HepG2 (cell line): ENCODE results near the gene CPSF6. TPM values are rescaled to one million over a fixed set of nuclear protein-coding genes. Genes with fewer than 3 reads are reported as not detected.
A peak's percentile ranks its signal among the peaks of the same experiment; 100 is the strongest.

Source experiments
- ATF1 ChIP-seq: IDR thresholded peaks from 2 replicates; pipeline ENCODE4 v1.6.1; 2016; ENCODE audit warnings: mild to moderate bottlenecking, control low read depth
- KAT8 ChIP-seq: IDR thresholded peaks from 2 replicates; pipeline ENCODE4 v1.6.1; 2016; ENCODE audit warnings: missing genetic modification reagents, missing compliant biosample characterization
- PHF21A ChIP-seq: sonication (generic); formaldehyde crosslinking; IDR thresholded peaks from 2 replicates; pipeline ENCODE4 v1.5.0; 2020; ENCODE audit warnings: mild to moderate bottlenecking, missing genetic modification reagents
- PRPF4 ChIP-seq: fragments of 200-400 bp; formaldehyde crosslinking; IDR thresholded peaks from 2 replicates; pipeline ENCODE4 v1.6.1; 2016; ENCODE audit warnings: low read length, low read depth; ENCODE audit not compliant: poor library complexity, severe bottlenecking
- RBAK ChIP-seq: sonication (generic); formaldehyde crosslinking; IDR thresholded peaks from 2 replicates; pipeline ENCODE4 v1.5.1; 2020; ENCODE audit warnings: mild to moderate bottlenecking, missing genetic modification reagents
- SALL1 ChIP-seq: sonication (generic); formaldehyde crosslinking; IDR thresholded peaks from 2 replicates; pipeline ENCODE4 v1.8.0; 2022; ENCODE audit warnings: mild to moderate bottlenecking, missing genetic modification reagents
- SSRP1 ChIP-seq: IDR thresholded peaks from 2 replicates; pipeline ENCODE4 v1.6.1; 2016; ENCODE audit warnings: control low read depth
- XRCC5 ChIP-seq: fragments of 200-400 bp; formaldehyde crosslinking; optimal IDR thresholded peaks from 2 replicates; pipeline ENCODE3; 2017; ENCODE audit warnings: mild to moderate bottlenecking, low read length
- ZNF260 ChIP-seq: sonication (generic); formaldehyde crosslinking; IDR thresholded peaks from 2 replicates; pipeline ENCODE4 v1.4.0; 2020; ENCODE audit warnings: missing genetic modification reagents, low read depth, mild to moderate bottlenecking, borderline replicate concordance
- ZNF556 ChIP-seq: sonication (generic); formaldehyde crosslinking; IDR thresholded peaks from 2 replicates; pipeline ENCODE4 v1.4.0; 2020; ENCODE audit warnings: mild to moderate bottlenecking, missing genetic modification reagents, borderline replicate concordance
- ZNF563 ChIP-seq: sonication (generic); formaldehyde crosslinking; IDR thresholded peaks from 2 replicates; pipeline ENCODE4 v1.8.0; 2022; ENCODE audit warnings: mild to moderate bottlenecking, moderate library complexity, missing genetic modification reagents
- ZNF841 ChIP-seq: sonication (generic); formaldehyde crosslinking; IDR thresholded peaks from 2 replicates; pipeline ENCODE4 v1.8.1; 2023; ENCODE audit warnings: missing genetic modification reagents, borderline replicate concordance
- ZNF891 ChIP-seq: sonication (generic); formaldehyde crosslinking; IDR thresholded peaks from 2 replicates; pipeline ENCODE4 v1.5.0; 2020; ENCODE audit warnings: mild to moderate bottlenecking, missing genetic modification reagents
- polyA plus RNA-seq, 8 experiments: library from polyadenylated mRNA; depleted of rRNA in 3 of 8; stranded (reverse) in 7 of 8; unstranded in 1 of 8; fragments of >200 nt; fragmentation: Illumina TruSeq in 4 of 8; extraction: Trizol in 4 of 8; gene quantifications; 2 replicates each; pipeline versions ENCODE4 v1.2.1 to v1.2.3, GENCODE V29; 2011 to 2016; ENCODE audit warnings: low read depth in 4 of 8, missing spikeins in 1 of 8, mixed read lengths in 1 of 8; ENCODE audit not compliant: insufficient read depth in 1 of 8
- total RNA-seq, 5 experiments: library from RNA; depleted of rRNA; stranded (reverse); fragments of >200 nt; fragmentation: Illumina TruSeq; extraction: Trizol; gene quantifications; 2 replicates each; pipeline ENCODE4 v1.2.3, GENCODE V29; 2016; ENCODE audit warnings: low read depth in 1 of 5
- TF ChIP-seq, protein P1 (sequence below): sonication (generic); formaldehyde crosslinking; IDR thresholded peaks from 2 replicates; pipeline ENCODE4 v1.5.1; 2020; ENCODE audit warnings: missing genetic modification reagents, mild to moderate bottlenecking, borderline replicate concordance
- TF ChIP-seq, protein P2 (sequence below): sonication (generic); formaldehyde crosslinking; IDR thresholded peaks from 2 replicates; pipeline ENCODE4 v1.4.0; 2020; ENCODE audit warnings: missing genetic modification reagents

CPSF6 gene
- total and polyA plus RNA-seq, 2 of the 13 experiments (the other 11 are each of a cell fraction or from before 2014, with no cell fraction given): 41.8 to 71.0 TPM

DNA sequence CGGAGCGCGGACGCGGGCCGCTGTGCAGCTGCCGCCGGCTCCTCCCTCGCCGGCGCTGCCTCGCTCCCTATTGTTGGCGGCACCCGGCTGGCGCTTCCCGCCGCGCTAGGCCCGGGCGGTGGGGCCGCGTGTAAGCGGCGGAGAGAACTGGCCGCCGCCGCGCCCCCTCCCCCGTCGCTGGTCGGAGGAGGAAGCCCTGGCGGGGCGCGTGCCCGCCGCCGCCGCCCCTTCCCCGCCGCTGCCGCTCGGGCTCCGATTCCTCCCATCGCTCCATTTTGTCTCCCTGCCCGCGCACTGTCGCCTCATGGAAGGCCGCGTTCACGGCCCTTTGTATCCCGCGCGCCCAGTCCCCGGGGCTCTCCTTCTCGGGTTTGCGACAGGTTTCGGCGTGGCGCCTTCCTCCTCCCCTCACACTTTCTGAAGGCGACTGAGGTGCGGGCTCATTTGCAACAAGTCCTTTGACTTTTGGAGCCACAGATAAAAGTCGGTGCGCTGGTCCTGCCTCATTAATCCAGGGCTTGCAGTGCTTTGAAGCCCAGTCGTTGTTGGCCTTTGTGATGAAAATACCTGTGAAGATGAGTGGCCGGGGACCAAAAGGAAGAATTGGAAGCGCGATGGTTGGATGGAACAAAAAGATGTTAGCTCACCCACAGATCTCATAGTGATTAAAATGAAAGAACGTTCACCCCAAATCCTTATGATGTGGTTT, 707 bp downstream of the CPSF6 start (continued):
- TF ChIP-seq, protein P1, sequence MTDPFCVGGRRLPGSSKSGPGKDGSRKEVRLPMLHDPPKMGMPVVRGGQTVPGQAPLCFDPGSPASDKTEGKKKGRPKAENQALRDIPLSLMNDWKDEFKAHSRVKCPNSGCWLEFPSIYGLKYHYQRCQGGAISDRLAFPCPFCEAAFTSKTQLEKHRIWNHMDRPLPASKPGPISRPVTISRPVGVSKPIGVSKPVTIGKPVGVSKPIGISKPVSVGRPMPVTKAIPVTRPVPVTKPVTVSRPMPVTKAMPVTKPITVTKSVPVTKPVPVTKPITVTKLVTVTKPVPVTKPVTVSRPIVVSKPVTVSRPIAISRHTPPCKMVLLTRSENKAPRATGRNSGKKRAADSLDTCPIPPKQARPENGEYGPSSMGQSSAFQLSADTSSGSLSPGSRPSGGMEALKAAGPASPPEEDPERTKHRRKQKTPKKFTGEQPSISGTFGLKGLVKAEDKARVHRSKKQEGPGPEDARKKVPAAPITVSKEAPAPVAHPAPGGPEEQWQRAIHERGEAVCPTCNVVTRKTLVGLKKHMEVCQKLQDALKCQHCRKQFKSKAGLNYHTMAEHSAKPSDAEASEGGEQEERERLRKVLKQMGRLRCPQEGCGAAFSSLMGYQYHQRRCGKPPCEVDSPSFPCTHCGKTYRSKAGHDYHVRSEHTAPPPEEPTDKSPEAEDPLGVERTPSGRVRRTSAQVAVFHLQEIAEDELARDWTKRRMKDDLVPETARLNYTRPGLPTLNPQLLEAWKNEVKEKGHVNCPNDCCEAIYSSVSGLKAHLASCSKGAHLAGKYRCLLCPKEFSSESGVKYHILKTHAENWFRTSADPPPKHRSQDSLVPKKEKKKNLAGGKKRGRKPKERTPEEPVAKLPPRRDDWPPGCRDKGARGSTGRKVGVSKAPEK (CRISPR knock-in tag): no peak
- TF ChIP-seq XRCC5 (peak; percentile 21), ZNF563 (CRISPR knock-in tag) (no peak), ZNF556 (CRISPR knock-in tag) (0 out of 2 replicates have a peak, but pooled peaks have one; percentile 27), ATF1 (no peak), ZNF891 (CRISPR knock-in tag) (0 out of 2 replicates have a peak, but pooled peaks have one; percentile 59), SSRP1 (CRISPR knock-in tag) (no peak), ZNF841 (CRISPR knock-in tag) (no peak), PHF21A (CRISPR knock-in tag) (no peak), PRPF4 (no peak), RBAK (CRISPR knock-in tag) (no peak), ZNF260 (CRISPR knock-in tag) (no peak), KAT8 (0 out of 2 replicates have a peak, but pooled peaks have one; percentile 2), SALL1 (CRISPR knock-in tag) (0 out of 2 replicates have a peak, but pooled peaks have one; percentile 10)
- TF ChIP-seq, protein P2, sequence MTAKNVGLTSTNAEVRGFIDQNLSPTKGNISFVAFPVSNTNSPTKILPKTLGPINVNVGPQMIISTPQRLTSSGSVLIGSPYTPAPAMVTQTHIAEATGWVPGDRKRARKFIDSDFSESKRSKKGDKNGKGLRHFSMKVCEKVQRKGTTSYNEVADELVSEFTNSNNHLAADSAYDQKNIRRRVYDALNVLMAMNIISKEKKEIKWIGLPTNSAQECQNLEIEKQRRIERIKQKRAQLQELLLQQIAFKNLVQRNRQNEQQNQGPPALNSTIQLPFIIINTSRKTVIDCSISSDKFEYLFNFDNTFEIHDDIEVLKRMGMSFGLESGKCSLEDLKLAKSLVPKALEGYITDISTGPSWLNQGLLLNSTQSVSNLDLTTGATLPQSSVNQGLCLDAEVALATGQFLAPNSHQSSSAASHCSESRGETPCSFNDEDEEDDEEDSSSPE: no peak
